ENCODE measurements around the gene SOST. TPM values are rescaled to one million over a fixed set of nuclear protein-coding genes. Genes with fewer than 3 reads are reported as not detected.

Gene SOST
- 12.2 TPM for total RNA-seq

DNA sequence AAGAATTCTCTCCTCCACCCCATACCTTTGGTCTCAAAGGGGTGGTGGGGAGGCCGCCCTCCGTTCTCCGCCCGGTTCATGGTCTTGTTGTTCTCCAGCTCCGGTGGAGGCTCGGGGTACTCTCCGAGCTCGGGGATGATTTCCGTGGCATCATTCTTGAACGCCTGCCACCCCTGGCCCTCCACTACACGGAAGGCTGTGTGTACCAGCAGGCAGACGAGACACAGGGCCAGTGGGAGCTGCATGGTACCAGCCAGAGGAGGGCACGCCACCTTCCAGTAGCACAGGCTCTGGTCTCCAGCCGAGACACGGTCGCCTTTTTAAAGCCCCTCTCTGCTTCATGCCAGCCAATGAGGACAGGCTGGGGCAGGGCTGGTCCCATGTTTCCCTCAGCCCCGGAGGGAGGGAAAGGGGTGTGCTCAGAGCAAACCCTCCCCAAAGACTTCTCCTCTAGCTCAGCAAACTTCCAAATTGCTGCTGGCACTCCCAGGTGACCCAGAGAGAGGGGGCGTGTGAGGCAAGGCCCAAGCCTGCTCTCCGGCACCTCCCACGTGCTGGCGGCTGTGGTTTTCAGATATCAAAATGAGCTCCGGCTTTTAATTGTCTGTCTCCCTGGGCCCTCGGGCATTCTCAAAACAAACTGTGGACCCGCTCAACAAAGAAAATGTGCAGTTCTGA, at the start of gene SOST:
TSS of gene SOST (minus strand) at position 295 of the 678 bp plus-strand sequence. CDS start at position 245, 50 bp downstream.

DNA sequence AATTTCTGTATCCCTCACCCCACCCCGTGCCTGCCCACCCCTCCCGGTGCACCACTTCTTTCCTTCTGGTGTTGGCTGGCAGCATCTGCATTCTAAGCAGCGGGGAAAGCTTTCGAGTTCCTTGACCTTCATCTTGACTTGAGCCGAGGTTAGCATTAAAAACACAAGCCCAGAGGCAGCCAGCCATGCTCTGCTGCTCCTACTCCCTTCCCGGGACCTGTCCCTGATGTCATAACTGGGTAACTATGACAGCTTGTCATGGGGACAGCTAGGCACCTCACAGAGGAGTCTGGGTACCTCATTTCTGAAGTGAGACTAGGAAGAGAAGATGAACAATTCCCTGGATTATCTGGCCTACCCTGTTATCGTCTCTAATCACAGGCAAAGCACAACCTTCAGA, 21.5 kb upstream of the SOST start, which contains the start of gene CFAP97D1:
TSS of gene CFAP97D1 (plus strand) at position 301 of the 400 bp plus-strand sequence. CDS start at position 329, 28 bp downstream.

DNA sequence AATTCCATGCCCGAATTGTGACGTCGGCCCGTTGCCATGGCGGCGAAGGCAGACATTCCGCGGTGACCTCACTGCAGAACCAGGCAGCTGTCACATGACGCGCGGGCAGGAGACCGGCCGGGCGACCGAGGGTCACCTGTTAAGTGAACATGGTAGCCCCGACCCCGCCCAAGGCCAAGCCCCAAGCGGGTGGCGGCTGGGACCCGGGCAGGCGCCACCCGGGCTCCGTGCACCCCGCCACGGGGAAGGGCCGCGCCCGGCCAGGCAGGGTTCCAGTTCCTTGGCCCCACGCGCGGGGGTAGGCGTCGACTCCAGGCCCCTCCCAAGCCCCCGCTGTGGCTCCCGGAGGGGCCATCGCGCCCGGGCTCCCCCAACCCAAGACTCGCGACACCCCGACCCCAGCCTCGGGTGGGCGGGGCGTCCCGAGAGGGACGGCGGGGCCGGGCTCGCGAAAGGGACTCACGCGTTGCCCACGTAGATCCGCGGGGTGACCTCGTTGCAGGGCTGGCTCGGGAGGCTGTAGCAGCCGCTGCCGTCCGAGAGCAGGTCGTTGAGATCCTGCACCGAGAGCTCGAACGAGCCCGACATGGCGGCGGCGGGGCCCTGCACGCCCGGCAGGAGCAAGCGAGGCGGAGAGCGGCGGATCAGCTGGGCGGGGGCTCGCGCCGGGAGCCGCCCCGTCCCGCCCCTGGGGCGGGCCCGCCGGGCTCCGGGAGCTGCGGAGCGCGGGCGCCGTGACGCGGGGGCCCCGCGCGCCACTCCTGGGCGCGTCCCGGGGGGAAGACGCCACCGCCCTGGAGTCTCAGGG, 19.9 kb upstream of the SOST start, which contains the start of gene DUSP3:
TSS of gene DUSP3 (minus strand) at position 641 of the 808 bp plus-strand sequence. CDS start at position 588, 53 bp downstream.

Other genes starting within 250 kb of the SOST start
- 12.1 TPM for gene ETV4, start 212.5 kb downstream of the SOST start, total RNA-seq
- gene MEOX1, start 96.9 kb downstream of the SOST start, total RNA-seq = 9.7 TPM
- 50.0 TPM for gene DUSP3, start 20.2 kb upstream of the SOST start, total RNA-seq
- gene CFAP97D1, start 21.6 kb upstream of the SOST start, total RNA-seq = not detected
- 10.0 TPM for gene MPP3, start 74.4 kb upstream of the SOST start, total RNA-seq
- 1.2 TPM for gene CD300LG, start 88.4 kb upstream of the SOST start, total RNA-seq
- 4.6 TPM for gene MPP2, start 148.7 kb upstream of the SOST start, total RNA-seq
- gene PPY, start 183.7 kb upstream of the SOST start, total RNA-seq = not detected
- gene PYY, start 195.1 kb upstream of the SOST start, total RNA-seq = not detected
- gene NAGS, start 245.8 kb upstream of the SOST start, total RNA-seq = 8.9 TPM

All from metanephros (tissue), 1 donor.